Activated CD8-positive, alpha-beta memory T cell treated with anti-CD3 and anti-CD28 coated beads, Interleukin-2, amount 50 U/mL, for 1 hour (primary cell): ENCODE measurements around the gene KLK5.
"Not testable (repeated sequence)": the region's sequence is repeated elsewhere in the genome, so short reads cannot be mapped to it uniquely, and the experiment has no call there.

Source experiments
- DNase-seq: peaks from one replicate; pipeline ENCODE4 v3.0.0-alpha.2; 2020; ENCODE audit errors: extremely low read depth

The KLK5 gene, protein sequence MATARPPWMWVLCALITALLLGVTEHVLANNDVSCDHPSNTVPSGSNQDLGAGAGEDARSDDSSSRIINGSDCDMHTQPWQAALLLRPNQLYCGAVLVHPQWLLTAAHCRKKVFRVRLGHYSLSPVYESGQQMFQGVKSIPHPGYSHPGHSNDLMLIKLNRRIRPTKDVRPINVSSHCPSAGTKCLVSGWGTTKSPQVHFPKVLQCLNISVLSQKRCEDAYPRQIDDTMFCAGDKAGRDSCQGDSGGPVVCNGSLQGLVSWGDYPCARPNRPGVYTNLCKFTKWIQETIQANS

DNA sequence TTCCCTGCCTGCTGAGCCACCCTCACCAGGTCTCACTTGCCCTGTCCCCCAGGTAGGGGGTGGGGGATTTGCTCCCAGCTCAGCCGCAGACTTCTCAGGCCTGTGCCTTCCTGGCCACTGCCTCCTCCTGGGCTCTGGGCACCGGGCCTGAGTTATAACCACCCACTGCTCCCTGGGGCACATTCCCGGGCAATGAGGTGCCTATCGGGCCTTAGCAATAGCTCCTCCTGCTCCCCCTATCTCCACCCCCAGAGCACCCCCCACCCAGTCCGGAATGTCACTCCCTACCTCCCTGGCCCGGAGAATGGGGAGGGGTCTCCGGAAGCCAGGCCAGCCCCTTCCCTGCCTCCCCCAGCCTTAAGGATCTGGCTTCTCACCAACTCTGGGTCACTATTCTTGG lies at the start of gene KLK5:
Gene KLK5, minus strand, starts transcription at position 129 of the 400 bp plus-strand sequence. CDS start 381 bp downstream, outside the sequence.
- no peak for DNase-seq

DNA sequence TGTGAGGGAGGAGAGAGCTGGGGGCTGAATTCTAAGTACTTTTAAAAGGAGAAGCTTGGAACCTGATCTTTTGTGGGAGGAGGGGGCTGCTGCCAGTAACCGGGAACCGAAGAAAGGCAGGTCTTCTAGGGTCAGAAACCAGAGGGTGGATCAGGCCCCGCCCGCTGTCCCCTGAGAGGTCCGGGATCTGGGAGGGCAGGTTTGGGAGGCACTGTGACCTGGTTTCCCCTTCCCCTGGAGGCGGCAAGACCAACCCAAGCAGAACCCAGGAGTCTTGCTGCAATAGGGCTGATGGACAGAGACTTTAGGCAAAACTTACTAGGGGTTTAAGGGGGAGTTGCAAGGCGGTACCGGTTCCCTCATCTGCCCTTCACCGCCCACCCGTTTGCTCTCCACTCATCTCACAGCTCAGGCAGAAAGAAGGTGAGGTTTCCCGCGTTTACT lies 49.3 kb upstream of the KLK5 start:
- DNase-seq, result no peak

DNA sequence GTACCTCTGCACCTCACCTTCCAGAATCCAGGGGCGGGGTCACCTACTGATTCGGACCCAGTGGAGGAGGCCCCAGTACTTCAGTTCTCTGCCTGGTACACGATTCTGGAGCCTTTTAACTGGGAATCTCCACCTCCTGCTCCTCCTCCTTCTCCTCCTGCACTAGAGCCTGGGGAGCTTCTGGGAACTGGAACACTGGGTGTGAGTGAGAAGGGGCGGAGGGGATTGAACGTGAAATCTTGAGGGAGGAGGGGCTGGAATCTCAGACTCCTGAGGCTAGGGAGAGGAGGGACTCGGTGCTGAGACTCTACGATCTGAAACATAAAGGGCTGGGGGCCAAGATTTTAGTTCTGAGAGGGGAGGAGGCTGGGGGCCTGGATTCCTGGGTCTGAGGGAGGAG lies 48.7 kb upstream of the KLK5 start, which contains the start of gene KLK8:
Gene KLK8, minus strand, starts transcription at position 90 of the 400 bp plus-strand sequence. CDS start 437 bp downstream, outside the sequence.
- DNase-seq, result no peak

DNA sequence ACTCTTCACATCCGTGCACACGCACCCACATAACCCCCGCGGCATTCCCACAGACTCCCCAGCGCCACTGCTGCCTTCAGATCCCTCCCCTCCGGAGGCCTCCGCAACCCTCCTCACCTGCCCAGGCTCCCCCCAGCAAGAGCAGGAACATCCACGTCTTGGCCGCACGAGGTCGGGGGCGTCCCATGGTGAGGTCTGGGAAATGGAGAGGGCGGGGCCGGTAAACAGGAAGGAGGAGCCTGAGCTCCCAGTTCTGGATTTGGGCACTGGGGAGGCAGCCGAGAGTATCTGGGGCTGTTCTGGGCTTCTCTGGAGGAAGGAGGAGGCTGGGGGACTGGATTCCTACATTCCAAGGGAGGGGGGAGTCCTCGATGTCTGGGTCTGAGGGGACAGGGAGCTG lies 48.1 kb upstream of the KLK5 start:
- DNase-seq, result no peak

DNA sequence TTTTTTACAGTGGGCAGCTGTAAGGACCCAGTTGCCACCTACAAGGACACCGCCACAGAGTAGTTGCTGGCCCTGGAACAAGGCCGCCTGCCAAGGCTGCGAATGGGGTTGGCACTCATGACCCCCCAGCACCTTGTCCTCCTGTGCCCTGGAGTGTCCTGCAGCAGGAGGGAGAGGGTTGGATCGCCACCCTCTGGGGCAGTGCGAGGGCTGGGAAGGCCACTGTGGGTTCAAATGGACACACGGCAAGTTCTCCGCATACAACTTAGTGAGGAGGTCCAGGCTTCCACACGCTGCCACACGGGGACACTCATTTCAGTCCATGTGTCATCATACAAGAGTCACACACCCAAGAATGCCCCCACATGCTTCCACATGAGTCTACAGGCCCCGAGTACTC lies 47.6 kb upstream of the KLK5 start:
- DNase-seq, result no peak

DNA sequence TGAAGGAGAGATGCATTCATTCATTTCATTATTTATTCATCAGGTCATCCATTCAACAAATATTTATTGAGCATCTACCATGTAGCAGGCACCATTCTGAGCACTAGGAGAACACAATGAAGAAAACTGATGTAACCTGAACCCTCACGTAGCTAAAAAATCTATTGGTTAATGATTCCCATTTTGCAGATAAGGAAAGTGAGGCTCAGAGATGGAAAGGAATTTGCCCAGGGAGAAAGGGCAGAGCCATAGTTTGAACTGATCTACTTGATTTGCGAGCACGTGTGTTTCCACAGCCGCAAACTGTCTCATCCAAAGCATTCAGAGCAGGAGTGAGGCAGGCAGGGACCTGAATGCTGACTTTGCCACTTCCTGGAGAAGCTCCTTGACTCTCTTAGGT lies 45.8 kb upstream of the KLK5 start:
- no peak for DNase-seq

DNA sequence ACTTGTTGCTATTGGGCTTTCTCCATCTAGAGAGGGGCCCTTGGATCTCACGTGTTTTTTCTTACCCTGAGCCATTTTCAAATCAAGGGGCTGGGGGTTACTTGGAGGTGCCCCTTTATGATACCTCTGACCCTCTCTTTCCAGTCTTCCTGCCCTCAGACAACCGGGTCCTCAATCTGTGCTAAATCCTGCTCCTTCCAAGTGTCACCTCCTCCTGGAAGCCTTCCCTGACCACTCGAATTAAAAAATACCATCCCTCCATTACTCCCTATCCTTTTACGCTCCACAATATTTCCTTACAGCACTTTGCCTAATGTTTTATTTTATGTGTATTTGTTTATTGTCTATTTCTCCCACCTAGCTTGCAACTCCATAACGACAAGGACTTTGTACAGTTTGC lies 45.2 kb upstream of the KLK5 start:
- DNase-seq, result no peak

DNA sequence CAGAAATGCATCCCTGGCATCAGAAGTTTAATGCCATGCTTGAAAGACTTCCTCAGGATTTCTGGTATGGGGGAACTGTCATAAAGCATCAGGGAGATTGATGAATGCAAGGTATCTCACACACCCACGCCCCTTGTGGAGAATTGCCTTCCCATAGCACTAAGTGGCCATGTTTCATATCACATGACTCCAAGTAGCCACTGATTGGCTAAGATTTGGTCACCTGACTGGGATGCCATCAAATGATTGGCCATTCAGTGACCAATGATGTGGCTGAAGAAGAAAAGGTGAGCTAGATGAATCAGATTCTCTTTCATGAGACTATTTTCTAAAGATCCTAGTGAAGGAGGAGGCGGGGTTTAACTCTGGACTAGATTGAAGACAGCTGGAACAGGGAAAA lies 41.3 kb upstream of the KLK5 start:
- no peak for DNase-seq

DNA sequence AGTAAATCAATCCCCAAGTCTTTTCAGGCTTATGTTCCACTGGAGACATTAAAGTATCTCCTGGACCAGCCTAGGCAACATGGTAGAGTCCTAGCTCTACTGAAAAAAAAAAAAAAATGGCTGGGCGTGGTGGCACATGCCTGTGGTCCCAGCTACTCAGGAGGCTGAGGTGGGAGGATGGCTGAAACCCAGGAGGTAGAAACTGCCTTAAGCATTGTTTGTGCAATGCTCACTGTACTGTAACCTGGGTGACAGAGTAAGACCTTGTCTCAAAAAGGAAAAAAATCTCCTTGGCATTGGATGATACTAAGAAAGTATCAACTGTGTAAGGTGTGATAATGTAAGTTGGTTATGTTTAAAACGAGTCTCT lies 39.8 kb upstream of the KLK5 start:
- no peak for DNase-seq

DNA sequence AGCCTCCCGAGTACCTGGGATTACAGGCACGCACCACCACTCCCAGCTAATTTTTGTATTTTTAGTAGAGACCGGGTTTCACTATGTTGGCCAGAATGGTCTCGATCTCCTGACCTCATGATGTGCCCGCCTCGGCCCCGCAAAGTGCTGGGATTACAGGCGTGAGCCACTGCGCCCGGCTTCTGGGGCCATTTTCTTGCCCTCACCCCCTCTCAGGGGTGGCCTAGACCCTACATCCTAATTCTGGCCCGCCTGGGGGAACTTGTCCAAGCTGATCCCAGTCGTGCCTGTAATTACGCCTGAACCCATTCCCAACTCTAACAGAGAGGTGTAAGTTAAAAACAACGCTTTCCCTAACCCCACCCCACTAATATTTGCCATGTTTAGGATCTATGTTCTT lies 31.6 kb upstream of the KLK5 start:
- DNase-seq, result not testable (repeated sequence)

DNA sequence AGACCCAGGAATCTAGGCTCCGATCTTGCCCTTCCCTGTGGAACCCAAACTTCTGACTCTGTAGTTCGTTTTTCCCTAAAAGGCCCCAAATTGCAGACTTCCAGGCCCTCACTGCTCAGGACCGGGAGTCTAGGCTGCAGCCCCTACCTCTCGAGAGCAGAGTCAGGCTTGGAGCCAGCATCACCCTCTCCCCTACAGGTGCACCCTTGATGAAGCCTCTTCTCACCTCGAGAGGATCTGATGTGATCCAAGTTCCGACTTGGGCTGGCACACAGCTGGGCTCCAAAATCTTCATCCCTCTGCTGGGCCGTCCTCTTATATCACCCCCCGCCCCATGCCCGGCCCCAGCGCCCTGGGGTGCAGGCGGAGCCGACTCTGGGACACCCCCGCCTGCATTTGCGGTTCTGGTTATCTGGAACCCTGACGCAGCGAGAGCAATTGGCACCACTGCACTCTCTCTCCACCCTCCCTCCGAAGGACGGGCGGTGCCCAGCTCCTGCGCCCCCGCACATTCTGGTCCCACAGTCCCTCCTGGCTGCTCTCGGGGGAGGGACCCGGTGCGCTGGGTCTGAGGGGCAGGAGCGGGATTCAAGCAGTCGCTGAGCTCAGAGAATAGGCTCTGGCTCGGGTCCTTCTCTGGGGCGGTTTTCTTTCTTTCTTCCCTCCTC lies 30.9 kb upstream of the KLK5 start, which contains the start of gene KLK7:
Gene KLK7, minus strand, starts transcription at position 293 of the 668 bp plus-strand sequence. CDS start 1,518 bp downstream, outside the sequence.
- no peak for DNase-seq

DNA sequence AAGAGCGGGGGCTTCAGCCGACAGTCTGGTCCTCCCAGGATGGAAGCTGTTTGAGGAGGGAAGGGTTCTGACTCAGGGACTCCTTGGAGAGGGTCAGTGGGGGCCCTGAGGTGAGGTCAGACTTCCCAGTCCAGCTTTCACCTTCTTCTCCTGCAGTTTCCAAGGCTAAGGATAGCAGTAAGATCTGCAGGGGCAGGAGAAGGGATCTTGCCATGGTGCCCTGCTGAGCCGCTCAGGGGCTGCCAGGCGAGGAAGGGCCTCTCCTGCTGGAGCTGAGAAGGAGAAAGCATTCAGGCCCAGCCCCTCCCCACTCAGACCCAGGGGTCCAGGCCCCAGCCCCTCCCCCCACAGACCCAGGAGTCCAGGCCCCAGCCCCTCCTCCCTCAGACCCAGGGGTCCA lies 29.3 kb upstream of the KLK5 start:
- no peak for DNase-seq

DNA sequence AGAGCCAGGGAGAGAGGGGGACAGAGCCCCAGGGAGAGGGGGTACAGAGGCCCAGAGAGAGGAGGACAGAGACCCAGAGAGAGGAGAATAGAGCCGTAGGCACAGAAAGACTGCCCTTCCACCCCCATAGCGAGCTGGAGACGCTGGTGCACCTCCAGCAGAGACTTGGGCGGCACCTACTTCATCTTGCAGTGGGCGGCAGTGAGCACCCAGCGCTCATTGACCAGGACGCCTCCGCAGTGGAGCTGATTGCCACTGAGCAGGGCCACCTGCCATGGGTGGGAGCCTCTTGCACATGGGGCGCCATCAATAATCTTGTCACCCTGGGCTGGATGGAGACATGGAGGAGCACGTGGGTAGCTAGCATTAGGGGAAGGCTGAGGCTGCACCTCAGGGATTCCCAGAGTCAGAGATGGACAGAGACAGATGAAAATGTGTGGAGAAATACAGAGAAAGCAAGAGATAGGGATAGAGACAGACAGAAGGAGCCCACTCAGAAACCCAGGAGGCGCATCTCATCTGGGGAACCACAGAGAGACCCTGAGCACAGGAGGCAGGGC lies 28.8 kb upstream of the KLK5 start:
- no peak for DNase-seq

DNA sequence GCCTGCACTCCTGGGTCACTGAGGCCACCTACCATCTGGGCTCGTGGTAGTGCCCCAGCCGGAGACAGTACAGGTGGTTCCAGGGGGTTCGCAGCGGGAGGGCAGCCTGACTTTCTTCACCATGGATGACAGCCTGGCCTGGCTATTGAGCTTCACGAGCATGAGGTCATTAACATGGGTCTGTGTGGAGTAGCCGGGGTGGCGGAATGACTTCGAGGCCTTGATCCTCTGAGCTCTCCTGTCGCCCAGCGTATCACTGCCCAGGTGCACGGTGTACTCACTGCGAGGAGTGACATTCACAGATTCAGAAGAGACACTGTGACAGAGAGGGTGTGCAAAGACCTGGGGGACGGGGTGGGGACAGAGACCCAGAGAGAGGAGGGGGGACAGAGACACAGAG lies 27.4 kb upstream of the KLK5 start:
- DNase-seq, result no peak

DNA sequence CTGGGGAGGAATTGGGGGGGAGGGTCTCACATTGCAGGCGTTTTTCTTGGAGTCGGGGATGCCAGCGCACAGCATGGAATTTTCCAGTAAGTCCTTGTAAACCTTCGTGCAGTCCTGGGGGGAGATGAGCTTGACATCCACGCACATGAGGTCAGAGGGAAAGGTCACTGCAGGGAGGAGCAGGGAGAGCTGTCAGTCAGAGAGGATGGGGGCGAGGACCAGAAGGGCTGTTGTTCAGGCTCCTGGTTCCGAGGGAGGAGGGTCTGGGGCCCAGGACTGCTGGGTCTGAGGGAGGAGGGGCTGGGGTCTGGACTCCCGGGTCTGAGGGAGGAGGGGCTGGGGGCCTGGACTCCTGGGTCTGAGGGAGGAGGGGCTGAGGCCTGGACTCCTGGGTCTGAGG lies 26.9 kb upstream of the KLK5 start:
- DNase-seq, result no peak

DNA sequence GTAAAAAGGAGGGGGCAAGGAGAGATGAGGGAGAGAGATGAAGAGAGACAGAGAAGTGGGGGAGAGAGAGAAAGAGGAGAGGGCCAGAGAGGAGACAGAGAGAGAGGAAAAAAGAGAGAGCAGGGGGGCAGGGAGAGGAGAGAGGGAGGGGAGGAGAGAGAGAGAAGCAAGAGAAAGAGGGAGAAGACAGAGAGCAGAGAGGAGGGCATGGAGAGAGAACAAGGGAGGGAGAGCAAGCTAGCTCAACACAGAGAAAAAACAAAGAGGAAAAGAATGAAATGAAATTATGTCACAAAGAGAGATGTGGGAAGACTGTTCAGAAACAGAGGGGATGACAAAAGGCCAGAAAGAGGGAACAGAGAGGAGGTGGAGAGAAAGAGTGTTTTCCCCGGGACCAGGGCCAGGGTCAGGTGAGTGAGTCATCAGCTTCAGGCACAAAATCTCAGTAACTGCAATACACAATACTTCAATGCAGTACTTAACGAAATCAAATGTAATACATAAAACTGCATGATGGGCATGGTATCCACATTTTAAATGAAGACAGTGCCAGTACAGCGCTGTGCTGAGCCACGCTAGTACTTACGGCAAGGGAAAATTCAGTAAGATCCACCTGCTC lies 26.0 kb upstream of the KLK5 start:
- DNase-seq, result no peak

DNA sequence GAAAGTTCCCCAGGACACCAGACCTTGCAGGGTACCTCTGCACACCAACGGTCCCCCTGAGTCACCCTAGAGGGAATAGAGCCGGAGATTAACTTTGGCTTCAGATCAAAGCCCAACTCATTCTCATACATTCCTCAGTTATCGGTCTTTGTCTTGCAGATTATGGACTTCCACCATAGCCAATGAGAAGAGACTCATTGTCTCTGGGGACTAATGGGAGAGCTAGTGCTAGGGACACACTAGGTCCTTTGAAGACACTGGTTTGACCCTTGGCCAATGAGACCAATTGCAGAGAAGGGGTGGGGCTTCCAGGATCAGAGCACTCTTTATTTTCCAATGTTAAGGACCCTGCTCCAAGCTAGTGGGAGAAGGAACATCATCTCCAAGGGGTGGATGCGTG lies 24.8 kb upstream of the KLK5 start:
- no peak for DNase-seq

DNA sequence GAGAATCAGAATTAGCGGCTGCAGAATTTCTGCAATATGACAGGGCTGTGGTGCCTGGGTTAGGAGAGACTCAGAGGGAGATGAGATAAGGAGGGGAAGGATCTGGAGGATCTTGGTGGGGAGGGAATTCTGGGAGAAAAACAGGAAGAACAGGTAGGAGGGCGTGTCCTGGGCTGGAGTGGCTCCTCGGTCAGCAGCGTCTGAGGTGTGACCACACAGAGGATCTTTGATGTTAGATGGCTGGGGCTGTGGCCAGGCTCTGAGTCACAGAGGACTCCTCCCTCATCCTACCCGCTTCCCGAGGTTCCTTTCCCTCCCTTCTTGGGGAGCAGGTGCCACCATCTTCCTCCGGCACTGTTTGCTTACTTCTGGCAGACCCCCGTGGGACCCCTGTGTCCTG lies 22.9 kb upstream of the KLK5 start:
- DNase-seq, result no peak

DNA sequence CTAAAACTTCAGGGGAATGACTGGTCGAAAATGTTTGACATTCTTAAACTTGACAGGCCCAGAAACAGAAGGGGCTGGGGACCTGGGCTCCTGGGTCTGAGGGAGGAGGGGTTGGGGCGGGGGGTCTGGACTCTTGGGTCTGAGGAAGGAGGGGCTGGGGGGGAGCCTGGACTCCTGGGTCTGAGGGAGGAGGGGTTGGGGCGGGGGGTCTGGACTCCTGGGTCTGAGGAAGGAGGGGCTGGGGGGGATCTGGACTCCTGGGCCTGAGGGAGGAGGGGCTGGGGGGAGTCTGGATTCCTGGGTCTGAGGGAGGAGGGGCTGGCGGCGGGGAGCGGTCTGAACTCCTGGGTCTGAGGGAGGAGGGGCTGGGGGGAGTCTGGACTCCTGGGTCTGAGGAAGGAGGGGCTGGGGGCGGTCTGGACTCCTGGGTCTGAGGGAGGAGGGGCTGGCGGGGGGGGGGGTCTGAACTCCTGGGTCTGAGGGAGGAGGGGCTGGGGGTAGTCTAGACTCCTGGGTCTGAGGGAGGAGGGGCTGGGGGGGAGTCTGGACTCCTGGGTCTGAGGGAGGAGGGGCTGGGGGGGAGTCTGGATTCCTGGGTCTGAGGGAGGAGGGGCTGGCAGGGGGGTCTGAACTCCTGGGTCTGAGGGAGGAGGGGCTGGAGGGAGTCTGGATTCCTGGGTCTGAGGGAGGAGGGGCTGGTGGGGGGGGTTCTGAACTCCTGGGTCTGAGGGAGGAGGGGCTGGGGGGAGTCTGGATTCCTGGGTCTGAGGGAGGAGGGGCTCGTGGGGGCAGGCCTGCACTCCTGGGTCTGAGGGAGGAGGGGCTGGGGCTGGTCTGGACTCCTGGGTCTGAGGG lies 22.1 kb upstream of the KLK5 start:
- no peak for DNase-seq

DNA sequence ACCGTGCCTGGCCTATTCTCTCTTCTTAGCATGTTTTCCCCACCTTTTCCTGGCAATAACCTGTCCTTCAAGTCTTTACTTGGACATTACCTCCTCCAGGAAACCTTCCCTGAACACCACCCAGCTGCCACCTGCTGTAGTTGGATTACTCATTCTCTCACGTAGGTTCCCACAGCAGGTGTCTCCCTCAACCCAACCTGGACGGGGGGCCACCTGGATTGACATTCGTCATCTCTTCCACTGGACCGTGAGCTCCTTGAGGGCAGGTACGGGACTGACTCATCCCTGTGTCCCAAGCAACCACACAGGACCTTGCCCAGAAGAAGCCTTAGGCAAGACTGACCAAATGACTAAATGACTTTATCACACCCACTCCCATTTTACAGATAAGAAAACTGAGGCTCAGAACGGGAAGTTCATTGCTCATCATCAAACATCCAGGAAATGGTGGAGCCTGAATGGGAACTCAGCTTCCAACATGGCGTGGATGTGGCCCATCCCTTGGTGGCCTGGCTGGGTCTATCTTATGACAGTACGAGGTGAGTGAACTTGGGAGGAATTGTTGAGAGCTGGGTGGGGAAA lies 20.0 kb upstream of the KLK5 start:
- DNase-seq, result no peak

DNA sequence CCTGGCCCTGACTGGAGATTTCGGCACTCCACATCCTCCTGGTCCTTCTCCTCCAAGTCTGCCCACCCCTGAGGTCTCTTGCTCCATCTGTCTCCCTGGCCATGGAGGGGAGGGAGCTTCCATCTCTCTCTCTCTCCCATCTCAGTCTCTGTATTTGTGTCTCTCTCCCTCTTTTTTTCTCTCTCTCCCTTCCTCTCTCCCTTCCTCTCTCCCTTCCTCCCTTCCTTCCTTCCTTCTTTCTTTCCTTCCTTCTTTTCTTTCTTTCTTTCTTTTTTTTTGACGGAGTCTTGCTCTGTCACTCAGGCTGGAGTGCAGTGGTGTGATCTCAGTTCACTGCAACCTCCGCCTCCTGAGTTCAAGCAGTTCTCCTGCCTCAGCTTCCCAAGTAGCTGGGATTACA lies 17.0 kb upstream of the KLK5 start:
- not testable (repeated sequence) for DNase-seq
